GM21737 (cell line): Measurements from ENCODE around the gene RHBDD1.
"Not testable (repeated sequence)": the region's sequence is repeated elsewhere in the genome, so short reads cannot be mapped to it uniquely, and the experiment has no call there.

ENCODE experiments used
- ATAC-seq: cut with Tn5 transposase; IDR thresholded peaks from one replicate; pipeline ENCODE4 v1.9.1; 2021; ENCODE audit warnings: mild to moderate bottlenecking, moderate library complexity; ENCODE audit not compliant: unreplicated experiment

RHBDD1 gene

GRCh38 chr2:226799211-226799975 is 36.5 kb upstream of the RHBDD1 start, which contains the start of gene IRS1:
TSS of gene IRS1 (minus strand) at chr2:226799820. CDS start at chr2:226798738, 1,082 bp downstream.
- peak; percentile 42 for ATAC-seq

GRCh38 chr2:226799976-226800940 is 35.6 kb upstream of the RHBDD1 start:
- no peak for ATAC-seq

GRCh38 chr2:226800941-226801784 is 34.7 kb upstream of the RHBDD1 start:
- ATAC-seq, result peak; percentile 76

- ATAC-seq, result no peak
These were observed 33.3 kb upstream of the RHBDD1 start for GRCh38 chr2:226802573-226802972.

GRCh38 chr2:226803410-226803809 is 32.4 kb upstream of the RHBDD1 start:
- ATAC-seq, result no peak

GRCh38 chr2:226813148-226813701 is 22.6 kb upstream of the RHBDD1 start:
- ATAC-seq, result no peak

GRCh38 chr2:226818930-226819329 is 16.9 kb upstream of the RHBDD1 start:
- ATAC-seq, result no peak

GRCh38 chr2:226825056-226825455 is 10.8 kb upstream of the RHBDD1 start:
- no peak for ATAC-seq

- no peak for ATAC-seq
These were observed 7.7 kb upstream of the RHBDD1 start for GRCh38 chr2:226828191-226828590.

GRCh38 chr2:226829721-226830631 is 5.9 kb upstream of the RHBDD1 start:
- ATAC-seq, result no peak

- ATAC-seq, result no peak
These were observed 4.6 kb upstream of the RHBDD1 start for GRCh38 chr2:226831266-226831665.

GRCh38 chr2:226832061-226832460 is 3.8 kb upstream of the RHBDD1 start:
- no peak for ATAC-seq

GRCh38 chr2:226834880-226835279 is 974 bp upstream of the RHBDD1 start:
- ATAC-seq, result not testable (repeated sequence)

GRCh38 chr2:226835420-226835795 is 446 bp upstream of the RHBDD1 start:
- ATAC-seq, result peak; percentile 18

- ATAC-seq, result peak; percentile 10
These were observed 663 bp downstream of the RHBDD1 start for GRCh38 chr2:226836548-226836885.

GRCh38 chr2:226837334-226837733 is 1.5 kb downstream of the RHBDD1 start:
- no peak for ATAC-seq

GRCh38 chr2:226837787-226838603 is 2.1 kb downstream of the RHBDD1 start:
- no peak for ATAC-seq

- ATAC-seq, result no peak
These were observed 2.9 kb downstream of the RHBDD1 start for GRCh38 chr2:226838722-226839121.

GRCh38 chr2:226839161-226839560 is 3.3 kb downstream of the RHBDD1 start:
- ATAC-seq, result no peak
